Measurements from ENCODE around the gene TBC1D19. TPM values are rescaled to one million over a fixed set of nuclear protein-coding genes. Genes with fewer than 3 reads are reported as not detected.

TBC1D19 gene
- total RNA-seq, 1 donor from 2014 or later, result 5.8 TPM

Other genes with a start within 250 kb of the TBC1D19 start
- not detected in 2 replicates for gene CCKAR, start 93.6 kb upstream of the TBC1D19 start, total RNA-seq

Measured in T-helper 1 cell treated with Interleukin-12 subunit alpha and Interleukin-12 subunit beta and Interleukin-4 antibody, amounts not matched to agents 30 ng/mL and 1 ng/mL, for 36 hours (primary cell).